ENCODE data around the gene PPP3R2.
A peak's percentile ranks its signal among the peaks of the same experiment; 100 is the strongest.
"Not testable (repeated sequence)": the region's sequence is repeated elsewhere in the genome, so short reads cannot be mapped to it uniquely, and the experiment has no call there.

The PPP3R2 gene

GRCh38 chr9:101594796-101595195 is at the start of gene PPP3R2:
PPP3R2 (minus strand) TSS chr9:101594969; CDS start chr9:101594921, 48 bp downstream.
- DNase-seq: no peak

GRCh38 chr9:101639785-101640665 is 45.3 kb upstream of the PPP3R2 start:
- no peak for DNase-seq

- DNase-seq: no peak
Observed at GRCh38 chr9:101639311-101639710, 44.5 kb upstream of the PPP3R2 start.

GRCh38 chr9:101636247-101636646 is 41.5 kb upstream of the PPP3R2 start:
- DNase-seq: no peak

GRCh38 chr9:101635473-101635872 is 40.7 kb upstream of the PPP3R2 start:
- no peak for DNase-seq

GRCh38 chr9:101634741-101635409 is 40.1 kb upstream of the PPP3R2 start:
- no peak for DNase-seq

- DNase-seq: no peak
Observed at GRCh38 chr9:101632611-101633010, 37.8 kb upstream of the PPP3R2 start.

GRCh38 chr9:101631892-101632291 is 37.1 kb upstream of the PPP3R2 start:
- no peak for DNase-seq

GRCh38 chr9:101629636-101630035 is 34.9 kb upstream of the PPP3R2 start:
- no peak for DNase-seq

- no peak for DNase-seq
Observed at GRCh38 chr9:101628173-101628572, 33.4 kb upstream of the PPP3R2 start.

GRCh38 chr9:101626295-101626694 is 31.5 kb upstream of the PPP3R2 start:
- peak in 1 of 2 donors; percentile 21 for DNase-seq

GRCh38 chr9:101625876-101626275 is 31.1 kb upstream of the PPP3R2 start:
- DNase-seq: no peak

- no peak for DNase-seq
Observed at GRCh38 chr9:101620452-101620851, 25.7 kb upstream of the PPP3R2 start.

- no peak for DNase-seq
Observed at GRCh38 chr9:101618698-101619097, 23.9 kb upstream of the PPP3R2 start.

- no peak for DNase-seq
Observed at GRCh38 chr9:101605547-101605946, 10.8 kb upstream of the PPP3R2 start.

- no peak for DNase-seq
Observed at GRCh38 chr9:101604296-101604695, 9.5 kb upstream of the PPP3R2 start.

- no peak for DNase-seq
Observed at GRCh38 chr9:101601904-101602765, 7.4 kb upstream of the PPP3R2 start.

GRCh38 chr9:101593345-101593744 is 1.4 kb downstream of the PPP3R2 start:
- DNase-seq: no peak

GRCh38 chr9:101592788-101593187 is 2.0 kb downstream of the PPP3R2 start:
- DNase-seq: no peak

GRCh38 chr9:101591787-101592446 is 2.9 kb downstream of the PPP3R2 start:
- DNase-seq: no peak

- DNase-seq: no peak
Observed at GRCh38 chr9:101590901-101591300, 3.9 kb downstream of the PPP3R2 start.

GRCh38 chr9:101590074-101590473 is 4.7 kb downstream of the PPP3R2 start:
- DNase-seq: not testable (repeated sequence)

Measured in bone marrow (tissue), 2 donors.